Skin of body (tissue), 2 donors: Measurements from ENCODE around the gene UTS2B. TPM values are rescaled to one million over a fixed set of nuclear protein-coding genes. Genes with fewer than 3 reads are reported as not detected.
"Not testable (repeated sequence)": the region's sequence is repeated elsewhere in the genome, so short reads cannot be mapped to it uniquely, and the experiment has no call there.

Experiments
- DNase-seq: peaks from one replicate; lab custom pipeline; 2025; lab: John Stamatoyannopoulos, UW
- total RNA-seq: library from RNA; depleted of rRNA; stranded (reverse); fragments of >200 nt; gene quantifications from one replicate; pipeline ENCODE4 v1.2.3, GENCODE V29; 2014

UTS2B gene
- total RNA-seq, 1 donor from 2014 or later: 0.39 TPM

DNA sequence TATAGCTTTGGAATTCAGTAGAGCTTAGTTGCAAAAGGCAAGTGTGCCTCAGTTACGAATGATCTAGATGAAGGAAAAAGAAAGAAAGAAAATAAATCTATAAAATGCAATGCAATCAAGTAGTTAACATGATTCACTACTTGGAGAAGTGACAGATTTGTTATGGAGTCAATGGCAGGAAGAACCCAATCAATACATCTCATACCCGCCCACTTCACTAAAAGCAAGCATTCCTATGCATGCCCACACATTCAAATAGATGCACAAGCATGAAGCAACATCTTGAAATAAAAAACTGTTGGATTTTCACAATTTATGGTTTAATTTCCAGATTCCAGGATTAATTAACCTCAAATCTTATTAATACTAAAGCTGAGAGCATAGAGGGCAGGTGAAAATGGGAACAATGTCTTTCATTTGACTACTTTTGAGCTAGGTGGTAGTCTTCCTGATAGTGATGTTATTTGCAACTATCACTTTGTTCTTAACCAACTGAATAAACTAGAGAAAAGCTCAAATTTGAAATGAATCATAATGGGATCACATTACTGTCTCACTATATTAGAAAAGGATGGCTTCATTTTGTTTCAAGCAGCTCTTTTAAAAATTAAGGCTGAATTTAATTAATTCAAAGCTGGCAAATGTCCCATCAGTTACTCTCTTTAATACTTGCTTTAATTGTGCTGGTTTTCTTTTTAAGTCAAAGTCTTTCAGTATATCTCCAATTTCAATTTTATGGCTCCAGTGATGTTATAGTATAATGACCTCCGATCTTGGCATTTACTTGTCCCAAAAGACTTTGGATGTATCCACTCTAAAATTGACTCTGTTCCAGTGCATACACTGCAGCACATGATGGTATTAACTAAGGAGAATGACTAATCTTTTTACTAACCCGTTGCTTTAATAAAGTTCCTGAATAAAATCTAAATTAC is 47.8 kb downstream of the UTS2B start:
- no peak for DNase-seq

DNA sequence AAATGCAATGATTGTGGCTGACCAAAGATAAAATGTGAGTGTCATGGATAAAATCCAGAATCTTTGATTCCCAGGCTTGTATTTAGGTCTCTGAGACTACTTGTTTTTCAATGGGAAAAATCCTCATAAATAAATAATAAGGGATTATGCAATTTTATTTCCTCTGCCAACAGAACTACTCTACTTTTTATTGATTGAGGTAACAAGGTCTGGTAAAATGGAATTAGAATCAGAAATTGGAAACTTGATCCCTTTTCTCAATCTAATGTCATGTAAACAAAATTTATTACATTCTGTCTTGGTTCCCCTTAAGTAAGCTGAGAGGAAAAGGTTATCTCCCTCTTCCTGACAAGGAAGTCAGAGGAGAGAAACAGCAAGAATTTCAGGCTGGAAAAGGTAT is 49.4 kb downstream of the UTS2B start:
- no peak for DNase-seq

DNA sequence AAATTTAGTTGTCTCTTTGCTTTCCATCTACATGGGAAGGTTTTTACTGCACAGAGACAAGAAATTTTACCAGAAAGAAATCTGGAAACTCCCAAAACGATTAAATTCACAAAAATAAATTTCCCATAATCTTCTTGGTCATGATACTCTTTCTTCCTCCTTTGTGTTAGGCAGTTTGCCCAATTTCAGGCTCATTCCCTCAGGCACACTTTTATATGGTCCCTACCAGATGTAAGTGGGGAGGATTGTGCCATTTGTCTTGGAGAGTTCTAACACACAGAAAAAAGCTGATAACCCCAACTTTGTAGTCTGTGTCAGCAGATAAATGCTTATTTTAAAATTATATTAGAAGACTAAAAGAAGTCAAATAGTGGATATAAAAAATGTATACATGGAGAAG is 50.2 kb downstream of the UTS2B start:
- DNase-seq: no peak

DNA sequence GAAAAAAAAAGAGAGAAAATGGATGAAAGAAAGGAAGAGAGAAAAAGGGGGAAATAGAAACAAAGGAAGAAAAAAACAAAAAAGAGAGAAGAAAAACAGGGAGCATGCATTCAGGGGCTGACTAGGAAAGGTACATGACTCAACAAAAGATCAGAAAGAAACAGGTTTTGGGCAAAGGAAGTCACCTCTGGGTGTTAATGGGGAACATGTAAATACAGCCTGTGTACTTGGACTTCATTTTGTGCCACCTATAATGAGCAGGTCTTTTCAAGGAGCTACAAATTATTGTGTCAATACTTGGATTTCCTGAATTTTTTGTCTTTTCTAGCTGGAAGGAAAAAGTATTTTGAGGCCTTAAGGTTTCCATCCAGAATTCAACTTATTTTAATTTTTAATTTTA is 54.6 kb downstream of the UTS2B start:
- no peak for DNase-seq

DNA sequence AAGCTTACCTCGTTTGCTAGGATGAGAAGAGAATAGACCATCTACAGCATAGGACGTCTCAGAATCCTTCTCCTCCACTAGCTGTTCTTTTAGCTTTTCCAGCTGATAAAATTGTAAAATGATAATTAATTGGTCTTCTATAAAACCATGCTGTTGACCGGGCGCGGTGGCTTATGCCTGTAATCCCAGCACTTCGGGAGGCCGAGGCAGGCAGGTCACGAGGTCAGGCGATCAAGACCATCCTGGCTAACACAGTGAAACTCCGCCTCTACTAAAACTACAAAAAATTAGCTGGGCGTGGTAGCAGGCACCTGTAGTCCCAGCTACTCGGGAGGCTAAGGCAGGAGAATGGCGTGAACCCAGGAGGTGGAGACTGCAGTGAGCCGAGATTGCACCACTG is 55.1 kb downstream of the UTS2B start:
- DNase-seq: not testable (repeated sequence)

DNA sequence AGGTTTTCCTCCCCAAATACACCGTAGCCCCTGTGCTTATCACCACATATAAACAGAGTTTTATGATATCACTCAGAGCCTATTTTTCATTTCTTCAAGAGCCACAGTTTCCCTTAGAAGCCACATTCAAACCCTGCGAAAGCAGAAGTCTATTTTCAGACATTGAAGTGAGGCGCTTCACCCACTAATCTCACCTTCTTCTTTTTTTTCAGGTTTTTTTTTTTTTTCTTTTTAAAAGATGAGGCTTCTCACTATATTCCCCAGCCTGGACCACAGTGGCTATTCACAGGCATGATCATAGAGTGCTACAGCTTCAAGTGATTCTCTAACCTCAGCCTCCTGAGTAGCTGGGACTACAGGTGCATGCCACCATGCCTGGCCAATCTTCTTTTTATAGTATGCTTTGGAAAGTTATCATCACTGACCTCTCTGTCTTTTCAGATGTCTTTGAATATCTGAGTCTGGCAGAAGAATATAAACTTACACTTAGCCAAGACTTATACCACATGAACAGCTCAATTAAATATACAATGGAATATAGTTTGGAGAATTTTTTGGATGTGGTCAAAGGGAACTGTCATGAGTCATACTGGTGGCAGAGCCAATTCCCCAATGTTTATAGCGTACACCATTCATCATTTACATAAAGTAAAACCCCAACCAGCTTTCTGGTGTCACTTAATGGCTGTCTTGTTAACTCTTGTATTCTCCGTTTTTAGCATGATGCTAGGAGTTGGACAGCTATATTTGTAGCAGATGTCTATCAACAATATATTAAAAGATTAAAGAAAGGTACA is 60.8 kb downstream of the UTS2B start:
- no peak for DNase-seq

DNA sequence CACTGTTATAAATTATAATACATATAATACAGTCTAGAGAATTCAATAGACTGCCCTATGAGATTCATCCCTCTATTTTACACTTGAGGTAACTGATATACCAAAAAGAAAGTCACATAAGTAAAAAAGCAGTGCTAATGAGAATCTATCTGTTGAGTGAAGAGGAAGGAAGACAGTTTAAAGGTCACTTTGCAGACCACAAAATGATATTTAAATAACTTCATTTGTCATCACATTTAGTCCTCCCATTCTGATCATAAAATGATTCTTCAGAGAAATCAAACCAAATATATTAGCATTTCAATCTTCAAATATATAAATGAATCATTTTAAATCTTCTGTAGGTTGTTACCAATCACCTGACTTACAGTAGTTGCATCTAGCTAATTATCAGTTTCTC is 61.6 kb downstream of the UTS2B start:
- DNase-seq: no peak

DNA sequence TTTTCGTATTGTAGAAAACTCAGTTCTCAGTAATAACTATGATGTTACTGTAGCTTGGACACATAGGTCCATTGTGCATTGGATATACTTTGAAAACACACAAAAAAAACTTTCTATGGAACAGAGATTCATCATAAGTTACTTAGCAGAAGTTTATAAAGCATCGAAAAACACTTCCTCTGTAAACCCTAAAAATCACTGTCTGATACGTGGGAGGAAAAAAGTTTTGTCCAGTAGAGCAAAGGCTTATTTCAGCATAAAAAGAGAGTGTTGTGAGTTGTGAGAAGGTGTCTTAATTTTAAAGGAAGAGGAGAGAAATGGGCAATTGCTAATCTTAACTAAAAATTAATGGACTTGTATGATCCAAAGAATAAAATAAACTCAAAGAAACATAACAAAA is 66.5 kb downstream of the UTS2B start:
- DNase-seq: no peak

DNA sequence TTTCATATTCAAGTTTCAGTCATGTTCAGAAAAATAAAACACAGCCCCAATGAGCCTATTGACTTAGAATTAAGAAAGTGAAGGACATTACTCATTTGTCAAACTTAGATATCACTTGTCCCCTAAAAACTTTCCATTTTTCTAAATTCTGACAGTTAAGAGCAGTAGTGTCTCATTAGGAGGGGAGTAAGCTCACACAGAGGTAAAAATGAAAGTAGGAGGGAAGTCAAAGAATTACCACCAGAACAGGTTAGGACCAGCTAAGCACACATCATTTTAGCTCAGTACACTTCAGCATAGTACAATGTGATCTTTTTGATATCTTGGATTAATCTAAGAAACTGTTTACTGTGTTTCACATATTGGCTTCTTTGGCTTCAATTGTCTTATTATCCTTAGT is 67.0 kb downstream of the UTS2B start:
- DNase-seq: no peak

DNA sequence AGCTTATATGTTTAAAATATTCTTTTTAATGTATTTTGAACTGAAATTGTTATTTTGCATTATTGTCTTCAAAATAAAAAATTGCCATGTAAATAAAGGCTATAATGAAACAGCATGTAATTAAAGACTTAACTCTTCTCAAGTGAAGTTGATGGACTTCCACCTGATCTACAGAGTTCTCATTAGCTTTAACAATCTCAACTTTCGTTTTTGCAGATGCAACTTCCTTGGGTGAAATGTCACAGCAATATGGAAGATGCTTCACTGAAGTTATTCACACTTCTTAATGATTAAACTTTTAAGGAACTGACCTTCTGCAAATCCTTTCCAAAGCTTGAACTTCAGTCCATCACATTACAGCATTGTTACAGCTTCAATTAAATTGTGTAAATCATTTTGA is 67.7 kb downstream of the UTS2B start:
- DNase-seq: no peak

DNA sequence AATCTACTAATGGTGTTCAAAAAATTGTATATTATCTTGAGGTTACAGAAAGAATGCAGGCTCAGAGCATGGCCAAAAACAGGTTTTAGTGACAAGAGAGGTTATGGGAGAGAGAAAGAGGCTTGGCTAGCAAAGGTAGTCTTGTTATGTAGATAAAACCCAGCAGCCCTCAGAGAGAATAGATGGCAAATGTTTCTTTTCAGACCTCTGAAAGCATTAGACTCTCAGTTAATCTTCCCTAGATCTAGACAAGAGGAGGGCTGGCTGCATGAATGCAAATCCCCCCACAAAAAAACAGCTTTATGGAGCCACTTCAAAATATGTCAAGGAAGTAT is 69.1 kb downstream of the UTS2B start:
- no peak for DNase-seq

DNA sequence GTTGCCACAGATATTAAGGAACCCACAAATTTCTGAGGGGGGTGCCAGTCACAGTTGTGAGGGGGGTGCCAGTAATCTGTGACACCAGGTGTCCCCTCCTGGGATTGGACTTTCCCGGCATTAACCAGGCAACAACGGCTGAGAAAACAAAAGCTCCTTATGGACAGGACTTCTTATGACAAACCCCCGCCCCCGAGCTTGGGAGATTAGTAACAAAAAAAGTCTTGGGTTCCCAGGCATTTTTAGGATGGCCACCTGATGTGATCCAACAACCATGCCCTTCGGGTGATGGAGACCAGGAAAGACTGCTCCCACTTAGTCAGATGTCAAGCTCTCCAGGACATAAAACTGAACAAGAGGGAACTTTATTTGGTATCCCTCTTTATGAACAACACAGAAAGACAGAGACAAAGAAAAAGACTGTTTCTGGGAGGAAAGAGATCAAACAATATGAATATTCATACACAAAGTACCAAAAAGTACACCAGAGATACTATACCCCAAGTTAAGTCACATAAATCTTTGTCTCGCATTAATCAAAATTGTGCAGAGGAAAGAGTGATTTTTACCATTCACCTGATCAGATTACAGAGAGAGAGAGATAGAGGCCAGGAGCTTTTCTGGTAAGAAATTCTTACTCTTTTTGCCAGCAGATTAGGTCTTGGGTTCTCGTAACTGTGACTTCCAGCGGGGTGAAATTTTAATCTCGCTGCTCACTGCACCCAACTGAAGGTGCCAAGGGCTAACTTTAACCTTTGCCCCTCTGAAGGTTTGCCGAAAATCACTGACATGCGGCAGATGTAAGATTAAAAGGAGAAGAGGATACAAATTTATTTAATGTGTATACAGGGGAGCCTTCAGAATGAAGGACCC is 69.7 kb downstream of the UTS2B start:
- no peak for DNase-seq

DNA sequence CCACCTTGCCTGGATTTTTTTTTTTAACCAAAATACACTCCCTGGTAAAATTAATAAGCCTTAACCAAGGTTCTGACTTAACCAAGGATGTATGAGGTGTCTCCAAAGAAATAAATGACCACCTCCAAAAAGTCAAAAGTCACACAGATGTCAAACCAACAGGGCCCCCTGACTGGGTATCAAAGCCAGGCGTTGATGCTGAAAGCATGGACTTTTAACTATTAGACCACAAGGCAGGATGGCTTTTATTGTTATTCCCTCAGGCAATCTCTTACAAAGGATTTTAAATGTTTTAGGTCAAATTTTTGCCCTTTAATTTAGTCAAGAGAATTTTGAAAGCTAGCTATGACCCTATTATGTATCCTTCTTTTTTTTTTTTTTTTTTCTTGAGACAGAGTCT is 70.8 kb downstream of the UTS2B start:
- no peak for DNase-seq

DNA sequence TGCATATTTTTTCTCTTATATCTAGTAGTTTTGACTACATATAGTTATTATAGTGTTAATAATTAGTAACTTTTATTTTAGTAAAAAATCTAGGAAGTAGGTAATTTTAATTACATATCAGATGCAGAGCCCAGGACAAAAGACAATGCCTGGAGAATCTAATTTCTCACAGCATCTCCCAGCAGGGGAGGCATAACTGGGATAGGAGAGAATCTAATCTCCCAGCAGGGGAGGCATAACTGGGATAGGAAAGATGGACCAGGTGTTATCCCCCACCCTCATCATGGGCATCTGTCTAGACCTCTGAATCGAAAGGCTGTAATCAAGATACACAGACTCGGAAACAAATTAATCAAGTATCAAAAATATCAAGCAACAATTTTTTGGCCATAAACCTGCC is 73.0 kb downstream of the UTS2B start:
- no peak for DNase-seq

DNA sequence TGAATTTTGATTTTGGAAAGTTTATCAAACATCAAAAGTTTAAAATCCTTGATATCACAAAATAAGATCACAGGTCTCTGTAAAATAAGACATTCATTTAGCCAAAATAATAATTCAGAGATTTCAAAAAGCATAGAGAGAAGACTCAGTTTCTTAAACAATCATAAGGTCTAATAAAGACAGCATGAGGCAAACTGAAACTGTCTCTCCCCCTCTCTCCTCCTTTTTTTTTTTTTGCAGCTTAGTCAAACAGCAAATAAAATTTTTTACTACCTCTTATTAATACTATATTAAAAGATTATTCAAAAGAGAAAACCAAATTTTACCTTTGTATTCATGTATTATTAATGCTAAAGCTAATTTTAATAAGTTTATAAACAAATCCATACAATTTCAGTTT is 73.9 kb downstream of the UTS2B start:
- DNase-seq: no peak

DNA sequence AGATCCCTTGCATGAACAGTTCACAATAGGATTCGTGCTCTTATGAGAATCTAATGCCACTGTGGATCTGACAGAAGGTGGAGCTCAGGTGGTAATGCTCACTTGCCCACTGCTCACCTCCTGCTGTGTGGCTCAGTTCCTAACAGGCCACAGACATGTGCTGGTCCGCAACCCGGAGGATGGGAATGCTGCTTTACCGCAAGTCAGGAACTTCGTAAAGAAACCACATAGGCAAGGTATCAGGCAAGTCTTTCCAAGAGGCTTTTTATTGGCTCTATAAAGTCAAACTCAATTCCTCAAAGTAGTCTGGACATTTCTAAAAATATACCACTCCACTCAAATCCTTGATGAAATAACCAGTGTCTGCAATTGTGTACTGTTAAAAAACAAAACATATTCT is 75.2 kb downstream of the UTS2B start:
- no peak for DNase-seq

DNA sequence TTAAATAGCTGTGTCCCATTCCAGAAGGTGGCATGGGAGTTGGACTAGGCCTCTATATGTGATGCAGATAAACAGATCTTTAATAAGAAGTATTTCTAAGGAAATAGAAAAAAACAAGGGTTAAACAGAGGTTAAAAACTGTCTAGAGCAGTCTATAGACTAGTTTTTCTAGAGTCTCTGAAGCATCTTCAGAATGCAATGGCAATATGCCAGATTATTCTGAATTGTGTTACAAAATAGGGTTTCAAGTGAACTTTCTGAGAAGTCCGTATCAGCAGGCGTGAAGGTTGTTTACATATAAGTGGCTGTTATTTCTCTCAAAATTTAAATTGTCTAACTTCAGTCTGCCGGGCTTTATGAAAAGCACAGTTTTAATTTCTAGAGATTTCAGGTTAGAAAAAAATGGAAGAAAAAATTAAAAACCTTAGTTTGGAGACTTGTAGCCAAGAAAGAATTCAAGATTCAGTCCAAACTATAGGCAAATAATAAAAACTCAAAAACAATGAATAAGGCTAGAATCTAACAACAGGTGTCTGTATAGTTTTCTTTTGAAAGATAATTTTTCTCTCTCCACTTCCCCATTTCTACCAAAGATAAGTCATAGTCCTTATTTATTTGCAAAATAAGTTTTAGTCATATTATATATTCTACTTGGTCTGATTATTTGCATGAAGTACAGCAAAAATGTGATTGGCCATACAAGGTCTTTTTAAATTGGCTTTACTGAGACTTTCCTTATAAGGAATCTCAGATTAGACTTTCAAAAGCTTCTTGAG is 76.0 kb downstream of the UTS2B start:
- no peak for DNase-seq

DNA sequence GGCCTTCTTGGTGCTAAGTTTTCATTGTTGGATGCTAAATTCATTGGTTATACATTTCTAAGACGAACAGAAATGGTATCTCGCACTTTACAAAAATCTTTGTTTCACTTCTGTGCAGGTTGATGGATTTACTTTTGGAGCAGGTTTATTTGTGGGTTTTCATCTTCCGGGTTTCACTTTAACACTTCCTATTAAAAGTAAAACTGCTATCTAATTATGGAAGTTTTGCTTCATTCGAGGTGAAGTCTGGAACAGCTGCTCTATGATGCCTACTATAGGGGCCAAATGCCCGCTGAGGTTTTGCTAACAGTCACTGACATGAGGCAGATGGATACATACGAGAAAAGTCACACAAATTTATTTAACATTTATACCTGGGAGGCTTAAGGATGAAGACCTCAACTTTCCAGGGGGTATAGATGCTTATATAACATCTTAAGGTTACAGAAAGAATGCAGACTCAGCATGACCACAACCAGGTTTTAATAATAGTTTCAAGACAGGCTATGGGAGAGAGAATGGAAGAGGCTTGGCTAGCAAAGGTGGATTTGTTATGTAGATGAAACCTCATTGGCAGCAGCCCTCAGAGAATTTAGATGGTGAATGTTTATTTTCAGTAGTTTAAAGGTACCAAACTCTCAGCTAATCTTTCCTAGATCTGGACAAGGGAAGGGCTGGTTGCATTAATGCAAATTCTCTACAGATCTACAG is 77.1 kb downstream of the UTS2B start:
- no peak for DNase-seq

DNA sequence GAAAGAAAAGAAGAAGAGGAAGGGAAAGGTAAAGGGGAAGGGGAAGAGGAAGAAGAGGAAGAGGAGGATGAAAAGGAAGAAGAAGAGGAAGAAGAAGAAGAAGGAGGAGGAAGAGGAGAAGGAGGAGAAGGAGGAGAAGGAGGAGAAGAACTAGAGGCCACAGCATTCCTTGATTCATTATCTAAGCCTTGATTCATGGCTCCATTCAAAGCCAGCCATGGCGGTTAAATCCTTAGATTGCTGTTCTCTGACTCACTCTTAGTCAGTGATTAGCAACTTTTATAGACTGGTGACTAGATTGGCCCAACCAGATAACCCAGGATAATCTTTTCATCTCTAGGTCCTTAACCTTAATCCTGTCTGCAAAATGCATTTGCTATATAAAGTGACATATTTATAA is 83.7 kb downstream of the UTS2B start:
- DNase-seq: no peak

DNA sequence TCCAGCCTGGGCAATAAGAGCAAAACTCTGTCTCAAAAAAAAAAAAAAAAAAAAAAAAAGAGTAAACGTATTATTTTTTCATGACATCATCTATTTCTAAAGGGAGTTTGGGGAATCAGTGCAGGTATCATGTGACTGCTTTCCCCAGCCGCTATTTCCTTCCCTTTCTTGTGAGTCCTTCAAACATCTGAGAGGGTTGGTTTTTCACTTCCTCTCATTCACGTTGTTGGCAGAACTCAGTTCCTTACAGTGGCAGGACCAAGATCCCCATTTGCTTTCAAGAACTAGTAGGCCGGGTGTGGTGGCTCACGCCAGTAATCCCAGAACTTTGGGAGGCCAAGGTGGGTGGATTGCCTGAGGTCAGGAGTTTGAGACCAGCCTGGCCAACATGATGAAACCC is 84.3 kb downstream of the UTS2B start:
- not testable (repeated sequence) for DNase-seq
